GDM1 (cell line): Measurements from ENCODE around the gene KDM3B.

ENCODE experiments used
- DNase-seq: peaks from one replicate; lab custom pipeline; 2025; lab: John Stamatoyannopoulos, UW

KDM3B gene

DNA sequence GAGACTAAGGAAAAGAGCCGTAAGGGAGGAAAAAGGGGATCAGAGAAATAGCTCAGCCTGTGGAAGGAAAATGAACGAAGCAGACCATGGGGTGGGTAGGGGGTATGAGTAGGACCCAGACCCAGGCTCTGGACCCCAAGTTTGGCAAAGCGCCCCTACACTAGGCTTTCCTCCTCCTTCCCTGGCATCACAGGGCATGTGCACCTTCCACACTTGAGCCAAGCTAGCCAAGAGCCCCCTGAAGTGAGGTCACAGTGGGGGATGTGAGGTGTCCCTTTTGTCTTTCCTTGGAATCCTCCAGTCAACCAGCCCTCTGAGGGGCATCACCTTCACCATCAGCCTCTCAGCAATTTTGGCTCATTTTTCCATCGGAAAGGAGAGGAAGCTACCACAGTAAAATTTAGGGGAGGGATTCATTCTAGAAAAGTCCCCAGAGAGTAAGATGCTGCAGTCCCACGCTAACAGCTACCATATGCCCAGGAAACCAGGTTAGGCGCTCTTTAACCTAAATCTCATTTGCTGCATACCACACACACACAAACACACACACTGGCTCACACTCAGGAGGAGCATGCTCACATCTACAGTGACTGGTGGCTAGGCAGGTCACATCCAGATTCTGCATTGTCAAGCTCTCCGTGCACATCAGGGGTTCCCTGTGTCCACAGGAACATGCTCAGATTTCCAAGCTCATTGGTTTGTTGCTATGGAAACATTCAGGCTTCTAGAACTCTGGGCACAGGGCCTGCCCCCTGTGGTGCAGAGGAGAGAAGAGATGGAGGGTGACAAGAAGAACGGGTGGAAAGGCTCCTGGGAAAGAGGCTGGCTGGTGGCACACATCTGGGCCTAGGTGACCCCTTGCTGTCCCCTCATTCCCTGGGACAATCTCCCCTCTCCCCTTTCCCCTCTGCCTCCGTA is 96.3 kb downstream of the KDM3B start:
- DNase-seq = no peak

DNA sequence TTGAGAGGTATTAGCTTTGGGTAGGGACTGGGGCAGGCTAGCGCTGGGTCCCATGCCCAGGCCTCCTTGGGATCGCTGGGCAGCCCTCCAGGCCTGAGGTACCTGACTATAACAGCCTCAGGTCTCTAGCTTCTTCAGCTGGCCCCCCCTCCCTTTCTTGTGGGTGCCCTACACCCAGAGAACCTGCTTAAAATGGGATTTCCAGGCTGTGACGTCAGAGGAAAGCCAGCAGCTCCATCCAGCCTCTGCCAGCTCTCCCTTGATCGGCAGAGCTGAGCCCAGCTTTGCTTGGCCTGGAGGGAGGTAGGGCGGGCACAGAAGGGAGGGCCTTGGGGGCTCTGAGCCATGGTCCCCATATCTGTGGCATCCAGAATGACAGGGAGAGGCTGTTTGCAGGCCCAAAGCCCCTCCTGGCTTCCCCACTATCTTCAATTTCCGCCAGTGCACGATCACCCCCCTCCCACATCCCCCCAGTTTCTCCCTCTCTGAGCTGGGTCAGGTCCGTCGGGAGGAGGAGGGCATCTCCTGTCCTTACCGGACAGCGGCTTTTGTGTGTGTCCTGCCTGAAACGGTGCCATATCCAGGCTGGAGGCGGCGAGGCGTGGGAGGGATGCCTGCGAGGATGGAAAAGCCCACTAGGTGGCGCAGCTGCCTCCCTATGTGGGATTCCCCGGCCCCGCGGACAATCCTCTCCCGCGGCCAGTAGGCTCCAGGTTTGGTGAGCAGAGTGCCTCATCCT is 97.2 kb downstream of the KDM3B start:
- DNase-seq = peak; percentile 55

DNA sequence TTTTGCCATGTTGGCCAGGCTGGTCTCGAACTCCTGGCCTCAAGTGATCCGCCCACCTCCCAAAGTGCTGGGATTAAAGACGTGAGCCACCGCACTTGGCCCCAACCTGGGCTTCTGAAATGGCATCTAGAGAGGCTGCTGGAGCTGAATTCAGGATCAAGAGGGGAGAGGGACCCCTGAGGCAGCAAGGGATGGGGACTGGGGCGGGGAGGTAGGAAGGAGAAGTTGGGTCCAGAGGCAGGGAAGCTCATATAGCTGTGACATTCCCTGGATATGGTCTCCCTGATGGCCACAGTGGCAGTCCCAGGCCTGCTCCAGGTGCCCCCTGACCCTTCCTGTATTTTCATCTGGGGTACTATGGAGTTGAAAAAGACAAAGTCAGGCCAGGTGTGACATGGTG is 98.5 kb downstream of the KDM3B start:
- no peak for DNase-seq

DNA sequence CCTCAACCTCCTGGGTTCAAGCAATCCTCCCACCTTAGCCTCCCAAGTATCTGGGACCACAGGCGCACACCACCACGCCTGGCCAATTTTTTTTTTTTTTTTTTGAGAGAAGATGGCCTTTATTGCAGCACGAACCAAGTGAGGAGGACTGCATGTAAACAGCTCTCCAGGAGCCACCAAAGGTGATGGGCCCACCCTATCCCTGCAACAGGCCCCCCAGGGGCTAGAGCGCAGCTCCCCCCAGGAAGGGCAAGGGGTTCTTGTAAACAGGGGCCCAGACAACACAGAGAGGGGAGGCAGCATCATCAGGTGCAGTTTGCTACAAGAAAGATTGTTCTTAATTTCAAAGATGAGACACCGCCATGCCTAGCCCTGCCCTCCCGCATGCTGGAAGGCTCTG is 100.2 kb downstream of the KDM3B start:
- DNase-seq = no peak

DNA sequence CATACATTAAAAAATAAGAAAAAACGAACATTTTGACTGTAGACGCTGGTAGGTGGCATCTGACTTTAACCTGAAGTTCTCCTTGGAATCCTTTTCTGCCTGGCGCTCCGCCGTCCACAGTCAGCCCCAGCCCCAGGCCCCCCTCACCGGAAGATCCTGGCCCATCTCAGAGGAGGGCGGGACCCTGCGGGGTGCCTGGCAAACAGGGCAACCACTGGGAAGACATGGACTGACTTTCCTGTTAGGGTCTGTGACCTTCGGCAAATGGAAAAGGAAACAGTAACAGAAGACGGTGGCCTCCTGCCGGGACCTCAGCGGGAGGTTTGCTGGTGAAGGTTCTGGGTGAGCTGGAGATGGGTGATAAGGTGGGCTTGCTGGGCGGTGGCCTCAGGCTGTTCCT is 101.1 kb downstream of the KDM3B start:
- DNase-seq = no peak

DNA sequence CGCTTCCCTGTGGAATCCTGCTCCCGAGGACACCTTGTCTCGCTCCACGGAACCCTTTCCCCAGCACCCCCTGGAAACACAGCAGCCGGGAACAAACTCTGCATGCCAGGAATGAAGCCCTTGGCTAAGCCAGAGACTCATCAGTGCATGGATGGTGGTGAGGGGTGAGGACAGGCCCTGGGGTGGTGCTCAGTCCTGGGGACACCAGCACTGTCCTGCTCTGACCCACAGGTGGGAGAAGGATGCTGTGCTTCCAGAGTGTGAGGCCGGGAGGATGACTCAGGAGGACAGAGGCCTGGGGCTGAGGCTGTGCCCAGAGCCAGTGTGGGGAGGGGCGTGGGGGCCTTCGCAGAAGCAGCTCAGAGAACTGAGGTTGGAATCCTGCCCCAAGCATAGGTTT is 101.6 kb downstream of the KDM3B start:
- DNase-seq = no peak

DNA sequence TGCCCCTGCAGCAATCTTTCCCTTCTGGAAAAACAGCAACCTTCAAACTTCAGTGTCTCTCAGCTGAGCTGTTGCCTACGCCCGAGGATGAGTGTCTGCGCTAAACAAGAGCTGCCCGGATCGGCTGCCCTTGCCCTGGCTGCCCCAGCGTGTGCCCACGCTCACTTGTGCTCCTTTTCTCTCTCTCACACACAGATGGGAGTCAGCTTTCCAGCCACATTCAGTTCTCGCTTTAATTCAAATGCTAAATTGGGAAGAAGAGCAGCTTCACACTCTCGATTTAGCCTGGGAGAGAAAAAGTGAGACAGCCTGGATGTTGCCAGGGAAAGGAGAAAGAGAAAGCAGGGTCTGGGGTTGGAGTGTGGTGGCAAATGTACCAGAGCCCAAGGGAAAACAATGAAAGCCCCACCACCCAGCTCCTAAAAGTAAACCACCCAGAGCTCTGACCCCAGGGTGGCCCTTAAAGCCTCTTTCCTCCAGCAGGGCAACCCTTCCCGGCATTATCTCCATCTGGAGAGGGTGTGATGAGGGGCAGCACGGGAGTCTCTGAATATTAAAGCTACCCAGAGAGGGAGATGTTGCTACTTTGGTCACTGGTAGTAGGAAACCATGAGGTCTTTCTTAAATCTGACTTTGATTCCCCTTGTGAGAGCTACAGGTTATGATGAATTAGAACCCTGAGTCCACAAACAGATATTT is 102.9 kb downstream of the KDM3B start:
- no peak for DNase-seq

DNA sequence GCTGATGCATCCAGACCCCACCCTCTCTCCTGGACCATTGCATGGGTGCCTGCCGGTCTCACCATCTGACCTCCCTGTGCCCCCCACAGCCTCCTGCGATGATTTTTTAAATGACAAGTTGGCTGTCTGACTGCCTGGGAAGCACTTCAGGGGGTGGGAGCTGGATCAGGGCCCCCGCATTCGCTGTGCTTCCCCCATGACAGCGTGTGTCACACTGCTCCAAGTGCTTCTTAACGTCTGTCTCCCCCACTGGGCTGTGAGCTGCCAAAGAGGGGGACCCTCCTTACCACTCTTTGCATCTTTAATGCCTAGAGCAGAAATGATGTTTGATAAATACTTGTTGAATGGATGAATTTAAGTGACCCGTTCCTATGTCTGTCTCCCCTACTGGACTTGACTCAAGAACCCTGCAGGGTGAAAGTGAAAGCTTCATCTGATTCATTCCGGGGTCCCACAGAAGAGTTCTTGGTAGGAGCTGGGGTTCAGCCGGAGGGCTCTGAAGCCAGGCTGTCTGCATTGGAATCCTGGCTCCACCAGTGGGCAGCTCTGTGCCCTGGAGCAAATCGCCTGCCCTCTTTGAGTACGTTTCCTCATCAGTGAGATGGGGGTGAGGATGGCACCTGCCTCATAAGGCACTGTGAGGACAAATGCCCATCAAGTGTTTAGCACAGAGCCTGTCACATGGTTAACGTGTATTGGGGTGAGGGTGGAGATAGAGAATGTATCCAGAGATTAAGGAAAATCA is 105.2 kb downstream of the KDM3B start:
- DNase-seq = no peak

DNA sequence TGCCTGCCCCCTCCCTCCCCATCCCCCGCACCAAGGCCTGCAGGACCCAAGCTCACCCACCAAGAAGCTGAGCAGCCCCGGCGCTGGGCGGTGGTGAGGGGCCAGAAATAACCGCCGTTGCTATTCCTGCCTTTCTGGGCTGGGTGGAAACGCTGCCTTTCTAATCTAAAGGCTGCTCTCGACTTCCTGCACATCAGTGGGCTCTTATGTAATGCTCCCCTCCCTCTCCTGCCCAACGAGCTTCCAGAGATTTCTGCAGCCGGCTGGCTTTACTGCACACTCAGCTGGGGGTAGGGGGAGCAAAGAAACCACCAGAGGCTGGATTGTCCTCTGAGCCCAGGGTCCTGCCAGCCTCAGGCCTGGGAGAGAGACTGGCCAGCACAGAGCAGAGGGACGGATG is 105.9 kb downstream of the KDM3B start:
- no peak for DNase-seq

DNA sequence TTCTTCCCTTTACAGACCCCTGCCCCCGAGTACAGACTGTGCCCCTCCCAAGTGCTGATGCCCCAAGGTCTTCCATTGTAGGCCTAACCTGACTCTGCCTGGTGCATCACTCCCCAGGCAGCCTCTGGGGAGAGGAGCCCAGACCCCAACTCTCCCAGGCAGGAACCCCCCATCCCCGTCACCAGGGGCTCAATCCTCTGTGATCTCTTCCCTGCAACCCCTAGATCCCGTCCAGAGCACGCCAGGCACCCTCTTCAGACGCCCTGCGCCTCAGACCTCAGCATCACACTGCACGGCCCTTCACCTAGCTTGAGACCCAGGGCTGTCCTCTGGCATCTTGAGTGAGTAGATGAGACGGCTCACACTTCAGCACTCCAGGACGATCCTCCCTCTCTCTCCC is 106.4 kb downstream of the KDM3B start:
- no peak for DNase-seq

DNA sequence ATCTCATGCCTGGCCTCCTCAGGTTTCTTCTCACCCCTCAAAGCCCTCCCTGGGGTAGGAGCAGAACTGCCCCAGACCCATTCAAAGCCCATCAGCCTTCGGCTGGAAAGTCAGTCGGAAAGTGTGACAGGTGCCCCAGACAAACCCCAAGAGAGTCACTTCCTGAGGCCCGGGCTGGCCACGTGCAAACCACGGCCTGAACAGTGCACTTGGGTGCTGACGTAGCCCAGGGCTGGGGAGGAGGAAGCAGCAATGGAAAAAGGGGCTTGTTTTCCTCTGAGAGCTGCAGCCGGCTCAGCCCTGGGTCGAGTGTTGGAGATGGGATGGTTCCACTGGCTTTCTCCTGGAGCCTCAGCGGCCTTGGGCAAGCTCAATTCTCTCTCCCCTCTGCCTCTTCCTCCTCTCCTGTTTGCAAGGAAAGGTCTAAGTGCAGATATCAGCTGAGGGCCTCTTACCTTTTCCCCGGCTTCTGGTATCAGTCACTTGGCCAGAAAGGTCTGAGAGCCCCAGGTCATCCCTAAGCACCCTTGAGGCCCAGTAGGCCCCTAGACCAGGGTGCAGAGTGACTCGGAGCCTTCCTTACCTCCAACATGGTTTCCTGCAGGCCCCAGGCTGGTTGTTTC is 106.9 kb downstream of the KDM3B start:
- no peak for DNase-seq

DNA sequence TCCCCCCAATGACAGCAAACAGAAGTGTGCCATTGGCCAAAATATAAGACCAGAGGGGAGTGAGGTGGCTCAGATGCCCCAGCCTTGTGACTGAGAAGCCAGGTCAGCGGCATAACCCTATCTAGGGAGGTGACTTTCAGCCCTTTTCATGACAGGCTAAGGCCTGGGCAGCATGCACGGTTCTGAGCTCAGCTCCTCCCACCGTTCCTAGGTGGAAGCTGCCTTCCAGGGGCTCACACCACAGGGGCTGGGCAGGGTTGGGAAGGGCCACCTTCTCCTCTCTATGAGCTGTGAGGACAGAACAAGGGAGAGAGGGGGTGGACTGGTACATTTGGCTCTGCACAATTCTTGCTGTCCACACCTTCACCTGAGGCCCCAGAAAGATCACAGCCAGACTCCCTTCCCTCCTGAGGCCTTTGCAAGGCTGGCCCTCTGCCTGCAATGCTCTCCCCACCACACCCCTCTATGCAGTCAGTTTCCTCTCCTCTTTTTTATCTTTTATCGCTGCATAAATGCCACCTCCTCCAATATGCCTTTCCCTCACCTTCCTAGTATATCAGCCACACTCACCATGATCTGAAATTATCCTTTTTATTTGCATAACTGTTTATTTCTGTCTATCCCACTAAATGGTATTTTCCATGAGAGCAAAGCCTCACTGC is 107.7 kb downstream of the KDM3B start:
- DNase-seq = no peak

DNA sequence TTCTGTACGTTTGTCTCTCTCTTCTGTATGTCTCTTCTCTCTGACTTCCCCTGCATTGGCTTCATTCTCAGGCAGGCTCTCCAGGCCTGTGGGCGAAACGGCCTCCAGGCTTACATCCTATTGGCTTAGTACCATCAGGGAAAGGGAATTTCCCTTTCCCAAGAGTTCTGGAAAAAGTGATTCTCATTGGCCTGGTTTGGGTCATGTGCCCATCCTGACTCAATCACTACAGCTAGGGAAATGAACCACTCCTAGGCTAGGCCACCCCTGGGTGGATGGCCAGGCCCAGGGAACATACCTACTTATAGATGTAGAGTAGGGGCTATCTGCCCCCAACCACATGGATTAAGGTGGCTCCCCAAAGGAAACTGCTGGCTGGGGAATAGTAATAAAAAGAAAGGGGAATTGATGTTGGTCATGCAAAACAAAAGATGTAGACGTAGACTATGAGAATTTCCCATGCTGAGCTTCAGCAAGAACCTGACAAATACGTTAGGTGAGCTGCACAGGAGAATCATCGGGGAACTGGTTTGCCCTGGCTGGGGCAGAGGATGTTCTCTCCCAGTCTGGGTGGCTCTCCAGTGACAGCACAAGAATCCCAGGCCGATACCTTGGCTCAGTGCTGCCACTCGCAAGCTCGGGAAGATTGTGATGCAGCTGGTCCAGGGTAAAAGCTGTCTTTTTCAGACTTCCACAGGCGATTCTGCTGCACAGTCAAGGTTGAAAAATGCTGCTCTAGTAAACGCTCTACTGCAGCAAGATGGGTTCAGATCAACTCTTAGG is 109.0 kb downstream of the KDM3B start:
- no peak for DNase-seq

DNA sequence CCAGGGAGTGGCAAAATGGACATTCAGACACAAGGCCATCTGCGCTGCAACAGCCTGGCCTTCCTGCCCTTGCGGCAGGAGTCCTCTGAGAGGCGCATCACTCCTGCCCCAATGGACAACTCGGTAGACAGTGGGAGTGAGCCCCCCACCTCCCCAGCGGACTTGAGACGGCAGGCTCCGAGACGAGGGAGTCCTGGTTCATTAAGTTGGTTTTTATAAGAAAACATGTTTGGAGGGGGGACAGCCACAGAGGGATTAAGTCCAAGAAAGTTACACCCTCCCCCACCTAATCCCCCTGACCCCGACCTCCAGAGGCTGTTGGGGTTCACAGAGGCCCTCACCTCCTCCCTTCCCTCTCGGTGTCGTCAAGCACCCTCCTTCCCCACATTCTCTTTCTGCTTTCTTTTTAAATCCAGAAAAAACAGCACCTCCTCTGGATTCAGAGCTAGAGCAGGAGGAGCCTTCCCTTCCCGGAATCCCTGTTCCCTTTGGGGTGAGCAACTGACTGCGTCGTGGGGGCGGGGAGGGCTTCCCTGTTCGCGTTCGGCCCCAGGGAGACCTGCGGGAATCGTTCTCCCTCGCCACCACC is 111.0 kb downstream of the KDM3B start:
- DNase-seq = no peak

DNA sequence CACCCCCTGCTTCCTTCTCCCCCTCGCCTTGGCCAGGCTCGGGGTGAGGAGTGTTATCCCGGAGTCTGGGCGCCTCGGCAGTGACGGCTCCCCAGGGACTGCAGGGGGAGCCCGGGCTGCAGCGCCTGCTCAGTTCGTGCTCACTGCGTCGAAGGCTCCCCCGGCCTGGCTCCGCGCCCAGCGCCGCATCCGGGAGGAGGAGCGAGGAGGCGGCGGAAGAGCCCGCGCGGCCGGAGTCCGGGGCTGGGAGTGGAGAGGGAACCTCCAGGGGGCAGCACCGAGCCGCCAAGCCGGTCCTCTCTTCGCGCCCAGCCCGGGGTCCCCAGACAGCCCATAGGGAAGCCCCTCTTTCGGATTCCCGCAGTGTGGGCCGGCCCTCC is 111.5 kb downstream of the KDM3B start:
- peak; percentile 93 for DNase-seq

DNA sequence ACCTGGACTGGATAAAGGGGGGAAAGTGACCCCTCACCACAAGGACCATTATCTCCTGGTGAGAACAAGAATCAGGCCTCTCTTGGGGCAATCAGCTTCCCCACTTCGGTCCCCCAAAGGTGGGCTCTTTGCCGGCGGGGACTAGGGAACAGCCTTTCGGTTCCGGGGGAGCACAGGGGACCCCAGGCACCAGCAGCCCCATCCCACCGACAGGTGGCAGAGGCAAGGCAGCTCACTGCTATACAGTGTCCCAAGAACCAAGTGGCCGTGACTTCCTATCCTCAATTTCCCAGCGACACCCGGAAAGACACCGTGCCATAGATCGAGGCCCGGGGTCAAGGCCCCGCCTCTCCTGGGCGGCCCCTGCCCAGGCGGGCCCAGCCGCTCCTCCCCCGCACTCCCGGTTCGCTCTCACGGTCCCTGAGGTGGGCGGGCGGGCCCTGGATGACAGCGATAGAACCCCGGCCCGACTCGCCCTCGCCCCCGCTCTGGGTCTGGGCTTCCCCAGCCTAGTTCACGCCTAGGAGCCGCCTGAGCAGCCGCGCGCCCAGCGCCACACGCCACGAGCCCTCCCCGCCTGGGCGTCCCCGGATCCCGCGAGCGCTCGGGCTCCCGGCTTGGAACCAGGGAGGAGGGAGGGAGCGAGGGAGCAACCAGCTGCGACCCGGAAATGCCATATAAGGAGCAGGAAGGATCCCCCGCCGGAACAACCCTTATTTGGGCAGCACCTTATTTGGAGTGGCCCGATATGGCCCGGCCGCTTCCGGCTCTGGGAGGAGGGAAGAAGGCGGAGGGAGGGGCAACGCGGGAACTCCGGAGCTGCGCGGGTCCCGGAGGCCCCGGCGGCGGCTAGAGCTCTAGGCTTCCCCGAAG is 112.1 kb downstream of the KDM3B start:
- DNase-seq = peak; percentile 94

DNA sequence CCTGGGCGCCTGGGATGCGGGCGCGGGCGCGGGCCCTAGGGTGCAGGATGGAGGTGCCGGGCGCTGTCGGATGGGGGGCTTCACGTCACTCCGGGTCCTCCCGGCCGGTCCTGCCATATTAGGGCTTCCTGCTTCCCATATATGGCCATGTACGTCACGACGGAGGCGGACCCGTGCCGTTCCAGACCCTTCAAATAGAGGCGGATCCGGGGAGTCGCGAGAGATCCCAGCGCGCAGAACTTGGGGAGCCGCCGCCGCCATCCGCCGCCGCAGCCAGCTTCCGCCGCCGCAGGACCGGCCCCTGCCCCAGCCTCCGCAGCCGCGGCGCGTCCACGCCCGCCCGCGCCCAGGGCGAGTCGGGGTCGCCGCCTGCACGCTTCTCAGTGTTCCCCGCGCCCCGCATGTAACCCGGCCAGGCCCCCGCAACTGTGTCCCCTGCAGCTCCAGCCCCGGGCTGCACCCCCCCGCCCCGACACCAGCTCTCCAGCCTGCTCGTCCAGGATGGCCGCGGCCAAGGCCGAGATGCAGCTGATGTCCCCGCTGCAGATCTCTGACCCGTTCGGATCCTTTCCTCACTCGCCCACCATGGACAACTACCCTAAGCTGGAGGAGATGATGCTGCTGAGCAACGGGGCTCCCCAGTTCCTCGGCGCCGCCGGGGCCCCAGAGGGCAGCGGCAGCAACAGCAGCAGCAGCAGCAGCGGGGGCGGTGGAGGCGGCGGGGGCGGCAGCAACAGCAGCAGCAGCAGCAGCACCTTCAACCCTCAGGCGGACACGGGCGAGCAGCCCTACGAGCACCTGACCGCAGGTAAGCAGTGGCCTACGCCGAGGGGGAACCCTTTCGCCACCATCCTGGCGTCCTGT is 113.0 kb downstream of the KDM3B start, which contains the start of gene EGR1:
EGR1 (plus strand) TSS at position 219 of the 864 bp plus-strand sequence; CDS start at position 502, 283 bp downstream.
- DNase-seq = peak; percentile 88
